Lower lobe of right lung (tissue), 2 donors: ENCODE results near the gene SKOR1. TPM values are rescaled to one million over a fixed set of nuclear protein-coding genes. Genes with fewer than 3 reads are reported as not detected.

Experiments
- ATAC-seq, 2 donors: fragments of 200-7000 bp; cut with Tn5 transposase; one replicate each; pipeline ENCODE4 v1.9.1; 2020 to 2022; ENCODE audit warnings: mild to moderate bottlenecking in 2 of 2, moderate library complexity in 2 of 2
- DNase-seq: peaks from one replicate; pipeline ENCODE4 v3.0.0-alpha.2; 2020
- H3K27ac ChIP-seq: fragments of 200-600 bp; one replicate; pipeline ENCODE4 v1.8.0; 2022
- H3K27me3 ChIP-seq: fragments of 200-600 bp; one replicate; pipeline ENCODE4 v1.8.0; 2022; ENCODE audit warnings: low read depth
- H3K36me3 ChIP-seq: fragments of 200-600 bp; one replicate; pipeline ENCODE4 v1.8.0; 2022; ENCODE audit warnings: mild to moderate bottlenecking
- H3K4me1 ChIP-seq: fragments of 200-600 bp; one replicate; pipeline ENCODE4 v1.8.0; 2022
- H3K4me3 ChIP-seq: fragments of 200-600 bp; one replicate; pipeline ENCODE4 v1.8.0; 2022; ENCODE audit warnings: mild to moderate bottlenecking
- H3K9me3 ChIP-seq: fragments of 200-600 bp; one replicate; pipeline ENCODE4 v1.8.0; 2022
- CTCF ChIP-seq: fragments of 200-600 bp; IDR thresholded peaks from one replicate; pipeline ENCODE4 v1.8.0; 2022; ENCODE audit warnings: antibody characterized with exemption, mild to moderate bottlenecking
- intact Hi-C: fragments of 100-400 bp; cut with DNase I; formaldehyde crosslinking; loops from one replicate; pipeline ENCODE4 v1.11.0; 2022
- long read RNA-seq: library from polyadenylated mRNA; unstranded; transcript quantifications from one replicate; pipeline ENCODE4 v2.0.0, GENCODE V29; 2021
- total RNA-seq: library from RNA; stranded (reverse); fragmentation: NEBNext Ultra II Directional; extraction: Animal tissue kit (Norgen Biotek cat#: 25700); gene quantifications from one replicate; pipeline ENCODE4 v1.2.1, GENCODE V29; 2021
- donor health status: DM: no; HTN: yes; CAD: no; lungs with severe emphysema.

Gene SKOR1, protein sequence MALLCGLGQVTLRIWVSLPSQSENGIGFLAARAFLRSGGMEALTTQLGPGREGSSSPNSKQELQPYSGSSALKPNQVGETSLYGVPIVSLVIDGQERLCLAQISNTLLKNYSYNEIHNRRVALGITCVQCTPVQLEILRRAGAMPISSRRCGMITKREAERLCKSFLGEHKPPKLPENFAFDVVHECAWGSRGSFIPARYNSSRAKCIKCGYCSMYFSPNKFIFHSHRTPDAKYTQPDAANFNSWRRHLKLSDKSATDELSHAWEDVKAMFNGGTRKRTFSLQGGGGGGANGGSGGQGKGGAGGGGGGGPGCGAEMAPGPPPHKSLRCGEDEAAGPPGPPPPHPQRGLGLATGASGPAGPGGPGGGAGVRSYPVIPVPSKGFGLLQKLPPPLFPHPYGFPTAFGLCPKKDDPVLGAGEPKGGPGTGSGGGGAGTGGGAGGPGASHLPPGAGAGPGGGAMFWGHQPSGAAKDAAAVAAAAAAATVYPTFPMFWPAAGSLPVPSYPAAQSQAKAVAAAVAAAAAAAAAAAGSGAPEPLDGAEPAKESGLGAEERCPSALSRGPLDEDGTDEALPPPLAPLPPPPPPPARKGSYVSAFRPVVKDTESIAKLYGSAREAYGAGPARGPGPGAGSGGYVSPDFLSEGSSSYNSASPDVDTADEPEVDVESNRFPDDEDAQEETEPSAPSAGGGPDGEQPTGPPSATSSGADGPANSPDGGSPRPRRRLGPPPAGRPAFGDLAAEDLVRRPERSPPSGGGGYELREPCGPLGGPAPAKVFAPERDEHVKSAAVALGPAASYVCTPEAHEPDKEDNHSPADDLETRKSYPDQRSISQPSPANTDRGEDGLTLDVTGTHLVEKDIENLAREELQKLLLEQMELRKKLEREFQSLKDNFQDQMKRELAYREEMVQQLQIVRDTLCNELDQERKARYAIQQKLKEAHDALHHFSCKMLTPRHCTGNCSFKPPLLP
- total RNA-seq = 0.41 TPM
- long read RNA-seq = 0 reads

DNA sequence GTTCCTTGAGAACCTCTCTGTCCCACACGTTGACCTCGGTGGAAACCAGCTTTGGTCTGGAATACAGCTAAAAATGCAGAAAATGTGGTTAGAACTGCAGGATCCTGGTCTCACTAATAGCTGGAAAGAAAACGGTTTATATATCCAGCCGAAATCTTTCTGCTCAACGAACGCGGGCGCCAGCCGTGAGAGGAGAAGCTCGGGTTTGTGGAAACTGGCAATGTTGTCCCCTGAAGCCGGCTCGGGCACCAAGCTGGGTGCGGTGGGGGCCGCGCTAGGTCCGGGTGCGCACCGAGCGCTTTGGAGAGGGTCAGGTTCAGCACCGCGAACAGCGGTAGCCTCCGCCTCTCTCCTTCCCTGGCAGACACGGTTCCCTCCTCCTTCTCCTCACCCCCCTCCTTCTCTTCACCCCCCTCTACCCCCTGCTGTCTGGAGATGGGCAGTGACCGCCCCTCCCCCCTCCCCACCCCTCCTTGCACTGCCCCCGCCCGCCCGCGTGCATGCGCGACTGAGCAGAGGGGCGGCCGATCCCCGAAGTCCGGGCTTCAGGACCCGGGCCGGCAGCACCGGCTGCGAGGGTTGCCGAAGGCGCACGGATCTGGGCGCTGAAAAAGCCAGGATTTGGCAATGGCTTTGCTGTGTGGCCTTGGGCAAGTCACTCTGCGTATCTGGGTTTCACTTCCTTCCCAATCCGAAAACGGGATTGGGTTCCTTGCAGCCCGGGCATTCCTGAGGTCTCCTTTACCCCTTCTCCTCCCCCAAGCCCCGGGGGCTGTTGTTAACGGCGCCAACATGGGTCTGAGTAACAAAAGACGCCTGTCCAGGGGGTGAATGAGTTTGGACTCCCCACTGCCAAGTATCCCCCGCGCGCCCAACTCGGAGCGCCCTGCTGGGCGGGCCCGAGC lies at the start of gene SKOR1:
Gene SKOR1 (plus strand): TSS at position 534 of the 905 bp plus-strand sequence. CDS start 94 bp downstream, at position 628.
- DNase-seq (no peak), ATAC-seq (peak; percentile 41 to 44)
- H3K27me3 ChIP-seq = peaks cover 100% of the 10 kb centered on the region
- no peaks in the 10 kb centered on the region for H3K9me3 ChIP-seq
- TF ChIP-seq CTCF = no peak
- no peak within 1 kb of the TSS for H3K27ac ChIP-seq
- peak within 1 kb of the TSS; percentile 21 for H3K4me3 ChIP-seq
- H3K36me3 ChIP-seq = no peaks in the 10 kb centered on the region
- H3K4me1 ChIP-seq = peaks cover 54% of the 10 kb centered on the region
- intact Hi-C loops = no loop called here

- no peak for TF ChIP-seq CTCF
- Histone ChIP-seq H3K36me3 (no peaks in the 10 kb centered on the region), H3K27me3 (no peaks in the 10 kb centered on the region), H3K4me3 (no peak overlapping the region), H3K27ac (no peak overlapping the region), H3K4me1 (no peaks in the 10 kb centered on the region), H3K9me3 (no peaks in the 10 kb centered on the region)
- ATAC-seq = no peak
- no peak for DNase-seq
- intact Hi-C loops = no loop called here
Observed at GRCh38 chr15:67775998-67776397, 49.3 kb upstream of the SKOR1 start.

DNA sequence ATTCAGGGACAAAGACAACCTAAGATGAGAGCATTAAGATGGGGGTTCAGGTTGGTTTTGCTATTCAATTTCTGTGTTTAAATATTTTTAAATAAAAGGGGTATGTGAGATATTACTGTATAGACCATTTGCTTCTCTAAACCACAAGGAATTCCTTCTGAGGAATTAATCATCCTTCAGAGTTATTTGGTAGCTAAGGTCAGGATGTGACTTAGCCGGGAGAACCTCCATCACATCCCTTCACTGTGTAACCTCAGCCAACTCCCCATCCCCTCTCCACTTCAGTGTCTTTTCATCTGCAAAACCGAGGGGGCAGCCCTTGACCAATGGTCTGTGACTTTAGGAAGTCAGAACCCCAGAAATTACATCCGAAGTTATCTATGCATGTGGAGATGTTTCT lies 48.7 kb upstream of the SKOR1 start:
- ATAC-seq = no peak
- no peak for DNase-seq
- Histone ChIP-seq H3K9me3 (no peaks in the 10 kb centered on the region), H3K36me3 (no peaks in the 10 kb centered on the region), H3K4me1 (no peaks in the 10 kb centered on the region), H3K27ac (no peak overlapping the region), H3K27me3 (no peaks in the 10 kb centered on the region), H3K4me3 (no peak overlapping the region)
- intact Hi-C loops = no loop called here
- no peak for TF ChIP-seq CTCF

DNA sequence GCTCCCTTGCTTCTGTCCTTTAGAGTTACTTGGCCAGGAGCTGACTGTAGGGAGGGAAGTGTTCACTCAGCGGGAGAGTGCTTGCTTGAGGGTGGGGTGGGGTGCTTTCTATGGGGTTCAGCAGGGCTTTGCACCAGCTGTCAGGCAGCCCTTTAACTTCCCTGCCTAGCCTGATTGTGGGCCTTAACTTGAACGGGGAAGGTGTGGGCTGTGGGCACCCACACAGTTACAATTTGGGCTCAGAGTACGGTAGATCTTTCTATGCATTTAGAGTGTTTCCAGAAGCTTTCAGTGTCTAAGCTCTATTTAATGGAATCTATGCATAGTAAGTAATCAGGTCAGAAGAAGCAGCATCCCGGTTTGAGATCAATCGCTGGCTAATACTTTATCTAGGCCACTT lies 48.2 kb upstream of the SKOR1 start:
- ATAC-seq (no peak), DNase-seq (no peak)

More for the DNA sequence above, 48.2 kb upstream of the SKOR1 start:
- Histone ChIP-seq H3K4me1 (no peaks in the 10 kb centered on the region), H3K36me3 (no peaks in the 10 kb centered on the region), H3K4me3 (no peak overlapping the region), H3K27me3 (no peaks in the 10 kb centered on the region), H3K9me3 (no peaks in the 10 kb centered on the region), H3K27ac (no peak overlapping the region)
- intact Hi-C loops = no loop called here
- no peak for TF ChIP-seq CTCF
